ENCODE data around the gene HSBP1. TPM values are rescaled to one million over a fixed set of nuclear protein-coding genes. Genes with fewer than 3 reads are reported as not detected.

HSBP1 gene
- total and polyA plus RNA-seq, 2 of the 4 experiments (the other 2 are of a cell fraction): 8.8 to 65.2 TPM

DNA sequence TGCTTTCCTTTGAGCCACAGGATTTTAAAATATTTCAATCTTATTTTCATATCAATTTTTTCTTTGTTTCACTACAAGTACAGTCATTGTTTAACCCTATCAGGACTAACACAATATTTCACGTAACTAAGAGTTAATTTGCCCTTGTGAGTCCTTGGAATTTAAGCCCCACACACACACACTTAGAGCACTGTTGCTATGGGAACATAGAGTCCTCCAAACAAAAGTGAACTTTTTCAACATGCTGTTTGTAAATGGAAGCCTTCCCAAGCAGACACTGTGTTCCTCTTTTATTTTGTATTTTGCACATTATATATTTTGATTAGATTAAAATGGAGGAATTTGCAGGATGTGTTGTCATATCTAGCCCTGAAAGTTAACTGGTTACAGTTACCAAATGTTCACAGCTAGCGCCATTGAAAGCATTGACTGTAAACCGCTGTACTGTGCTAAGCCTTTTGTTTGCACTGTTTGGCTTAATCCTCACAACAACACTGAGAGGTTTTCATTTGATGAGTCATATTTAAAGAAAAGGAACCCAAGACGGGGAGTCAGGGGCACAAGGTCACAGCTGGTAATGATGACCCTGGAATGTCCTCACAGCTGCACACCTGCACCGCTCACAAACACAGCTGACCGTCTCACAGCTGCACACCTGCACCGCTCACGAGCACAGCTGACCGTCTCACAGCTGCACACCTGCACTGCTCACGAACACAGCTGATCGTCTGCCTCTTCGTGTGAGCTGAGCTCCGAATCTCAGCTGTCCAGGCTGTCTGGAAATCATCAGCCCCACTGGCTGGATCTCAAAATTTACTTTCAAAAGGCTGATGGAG, 6.3 kb downstream of the HSBP1 start:
- no peak overlapping the region for H2AFZ ChIP-seq (replicated peaks; ENCODE audit: low read length, poor library complexity)
- dilution Hi-C loops (cut with HindIII; ENCODE audit: low sequenced_read_pairs, unreplicated experiment) (no loop called here), in situ Hi-C loops (cut with MboI; ENCODE audit: low sequenced_read_pairs) (no loop called here), intact Hi-C loops (cut with micrococcal nuclease) (no loop called here)
- H2BK20ac ChIP-seq (ENCODE audit: low read depth, low read length): no peak overlapping the region
- H3K79me1 ChIP-seq (ENCODE audit: low read depth in 1 of 2, low read length in 2 of 2): peaks cover 14 to 23% of the 10 kb centered on the region in 2 experiments
- H3K36me3 ChIP-seq (ENCODE audit: control insufficient read depth, insufficient read depth, low read length): peaks cover 6% of the 10 kb centered on the region; the same call in 1 of the 2 replicates
- ATAC-seq (ENCODE audit: low read depth) (peak; percentile 84), DNase-seq (peak; percentile 80)
- peaks cover 6% of the 10 kb centered on the region; the same call in 1 of the 2 replicates for H3K27me3 ChIP-seq (ENCODE audit: control insufficient read depth, insufficient read depth, low read length)
- H3K23ac ChIP-seq (ENCODE audit: low read depth, low read length): no peak overlapping the region
- no peak overlapping the region for H3K9ac ChIP-seq (ENCODE audit: low read depth, low read length)
- H2AK9ac ChIP-seq (replicated peaks; ENCODE audit: low read depth, low read length, poor library complexity): peak overlapping the region; percentile 21
- H3K4me3 ChIP-seq (ENCODE audit: insufficient read depth, low read depth, low read length): no peak overlapping the region
- H4K5ac ChIP-seq (ENCODE audit: low read depth, low read length): no peak overlapping the region
- CTCF ChIA-PET: interaction anchor here (0.6 kb wide), 1 partner anchor 693 kb away, joined by 3 read pairs; no protein-coding TSS in a partner anchor
- no peak overlapping the region for H4K91ac ChIP-seq (ENCODE audit: insufficient read depth, low read depth, low read length)
- no peak overlapping the region for H3K4ac ChIP-seq (ENCODE audit: low read depth, low read length)
- no TSS peak for BruUV-seq (replicated peaks)
- no peak overlapping the region for H4K8ac ChIP-seq (ENCODE audit: low read depth in 2 of 2, low read length in 2 of 2)
- no peak overlapping the region for H2BK15ac ChIP-seq (ENCODE audit: low read depth, low read length)
- 0 out of 2 replicates have a peak overlapping the region, but pooled peaks have one; percentile 19 for H3K14ac ChIP-seq (replicated peaks; ENCODE audit: low read depth, low read length)
- H2AK5ac ChIP-seq (ENCODE audit: low read depth, low read length): no peak overlapping the region
- POLR2A ChIA-PET (ENCODE audit: unreplicated experiment): no interaction called here
- H3K4me1 ChIP-seq (ENCODE audit: control insufficient read depth, insufficient read depth, low read length): peaks cover 9% of the 10 kb centered on the region
- peak overlapping the region; percentile 81 for H3K4me2 ChIP-seq (ENCODE audit: low read depth, low read length)
- H3K9me1 ChIP-seq (ENCODE audit: insufficient read depth, low read length): peaks cover 9% of the 10 kb centered on the region
- H4K20me1 ChIP-seq (ENCODE audit: insufficient read depth, low read length): peaks cover 9% of the 10 kb centered on the region
- H3K56ac ChIP-seq (ENCODE audit: extremely low read depth, insufficient read depth, low read length): no peak overlapping the region
- no peaks in the 10 kb centered on the region for H3K9me3 ChIP-seq (ENCODE audit: control insufficient read depth, insufficient read depth, low read length)
- H3K18ac ChIP-seq (ENCODE audit: low read depth, low read length): no peak overlapping the region
- peak overlapping the region; percentile 42 for H2BK5ac ChIP-seq (ENCODE audit: low read depth, low read length, poor library complexity, severe bottlenecking)
- 48% methylated on average over 5 of the region's 13 CpGs; no CpG with 5 or more reads in 1 of the 2 experiments for WGBS, 2 experiments (ENCODE audit: extremely low coverage in 2 of 2, insufficient read length in 1 of 2)
- no peak overlapping the region for H2BK120ac ChIP-seq (ENCODE audit: low read depth, low read length)
- H3K27ac ChIP-seq (ENCODE audit: insufficient read depth, low read length): peak overlapping the region; percentile 40; the same call in 1 of the 2 replicates
- TF ChIP-seq MAZ (IDR thresholded peaks at IDR 0.05; ENCODE audit: borderline replicate concordance, low read depth, low read length) (no peak), CEBPB (IDR thresholded peaks at IDR 0.05; ENCODE audit: low read depth, low read length) (no peak), FOS (IDR thresholded peaks at IDR 0.05; ENCODE audit: low read depth, low read length) (peak; percentile 79; the same call in 1 of the 2 replicates), POLR2A (IDR thresholded peaks at IDR 0.05; ENCODE audit: low read depth, low read length) (no peak), CHD1 (IDR thresholded peaks at IDR 0.05; ENCODE audit: low read depth, low read length) (no peak), CTCF (conservative IDR thresholded peaks at IDR 0.05; ENCODE audit: low read depth, low read length) (no peak), SMC3 (IDR thresholded peaks at IDR 0.05; ENCODE audit: low read depth, low read length) (no peak), BHLHE40 (IDR thresholded peaks at IDR 0.05; ENCODE audit: low read depth, low read length) (0 out of 2 replicates have a peak, but pooled peaks have one; percentile 12), NFE2L2 (IDR thresholded peaks at IDR 0.05; ENCODE audit: low read depth, low read length) (no peak), MXI1 (IDR thresholded peaks at IDR 0.05; ENCODE audit: borderline replicate concordance, low read depth, low read length) (no peak), MAFK (IDR thresholded peaks at IDR 0.05; ENCODE audit: low read depth, low read length) (no peak), RCOR1 (IDR thresholded peaks at IDR 0.05; ENCODE audit: insufficient replicate concordance, low read length) (no peak), RAD21 (IDR thresholded peaks at IDR 0.05; ENCODE audit: low read length) (no peak), RFX5 (IDR thresholded peaks at IDR 0.05; ENCODE audit: low read depth, low read length) (no peak)
- TF ChIP-seq, protein P1, sequence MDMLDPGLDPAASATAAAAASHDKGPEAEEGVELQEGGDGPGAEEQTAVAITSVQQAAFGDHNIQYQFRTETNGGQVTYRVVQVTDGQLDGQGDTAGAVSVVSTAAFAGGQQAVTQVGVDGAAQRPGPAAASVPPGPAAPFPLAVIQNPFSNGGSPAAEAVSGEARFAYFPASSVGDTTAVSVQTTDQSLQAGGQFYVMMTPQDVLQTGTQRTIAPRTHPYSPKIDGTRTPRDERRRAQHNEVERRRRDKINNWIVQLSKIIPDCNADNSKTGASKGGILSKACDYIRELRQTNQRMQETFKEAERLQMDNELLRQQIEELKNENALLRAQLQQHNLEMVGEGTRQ (IDR thresholded peaks at IDR 0.05; ENCODE audit: low read depth, low read length): no peak
